HL-60/S4 treated with phorbol 12-myristate 13-acetate at 8.2 ng/mL for 4 days and 3 days (cell line): ENCODE data around the gene TSPAN18.

Experiments
- in situ Hi-C: fragments of 300-500 bp; cut with MboI; formaldehyde crosslinking; loops from 2 replicates; pipeline ENCODE4 v1.15.0; 2022; ENCODE audit warnings: low sequenced_read_pairs

The TSPAN18 gene

DNA sequence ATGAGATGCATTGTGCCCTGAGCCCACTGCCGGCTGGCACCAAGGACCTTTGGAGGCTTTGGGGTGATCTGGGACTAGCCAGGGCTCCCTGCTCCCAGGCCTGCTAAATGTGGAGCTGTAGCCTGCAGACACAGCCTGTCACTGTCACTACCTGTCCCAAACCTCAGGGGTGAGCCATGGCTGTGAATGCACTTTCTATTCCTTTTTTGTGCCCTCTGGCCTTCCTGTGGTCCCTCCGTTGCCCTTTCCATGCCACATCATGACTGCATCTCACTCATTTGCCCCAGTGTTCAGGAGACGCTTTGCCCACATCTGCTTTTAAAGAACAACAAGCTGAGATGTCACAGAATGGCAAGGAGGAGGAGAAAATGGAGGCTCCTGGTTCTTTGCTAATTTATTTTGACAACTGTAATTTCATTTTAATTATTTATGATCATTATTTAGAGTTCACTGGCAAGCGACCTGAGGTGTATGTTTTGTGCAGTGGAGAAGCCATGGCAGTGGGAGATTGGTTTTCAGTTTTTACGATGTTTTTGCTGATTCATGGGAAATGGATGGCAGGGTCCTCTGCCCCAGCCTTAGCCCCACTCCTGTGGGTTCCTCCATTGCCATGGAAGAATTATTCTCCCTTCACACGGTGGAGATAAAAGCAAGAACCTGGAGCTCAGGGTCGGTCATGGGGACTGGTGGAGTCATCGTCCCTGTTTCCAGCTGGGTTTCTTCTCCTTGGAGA lies 69.2 kb downstream of the TSPAN18 start:
- in situ Hi-C loops, result no loop called here

DNA sequence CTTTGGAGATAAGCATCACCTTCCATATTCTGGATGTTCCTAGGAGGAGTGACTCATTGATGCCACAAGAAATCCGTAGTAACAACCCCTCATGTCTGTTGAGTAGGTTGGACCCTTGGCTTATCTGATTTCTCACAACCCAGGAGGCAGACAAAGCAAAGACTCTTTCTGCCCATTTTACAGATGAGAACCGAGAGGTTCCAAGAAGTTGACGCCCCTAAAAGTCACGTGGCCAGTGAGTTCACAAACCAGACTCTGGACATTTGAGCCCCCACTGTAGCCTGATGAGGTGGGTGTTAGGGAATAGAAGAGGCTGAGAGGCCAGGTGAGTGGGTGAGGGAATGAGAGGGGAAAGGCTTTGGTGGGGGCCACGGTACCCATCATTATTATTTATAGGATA lies 70.3 kb downstream of the TSPAN18 start:
- in situ Hi-C loops, result no loop called here

DNA sequence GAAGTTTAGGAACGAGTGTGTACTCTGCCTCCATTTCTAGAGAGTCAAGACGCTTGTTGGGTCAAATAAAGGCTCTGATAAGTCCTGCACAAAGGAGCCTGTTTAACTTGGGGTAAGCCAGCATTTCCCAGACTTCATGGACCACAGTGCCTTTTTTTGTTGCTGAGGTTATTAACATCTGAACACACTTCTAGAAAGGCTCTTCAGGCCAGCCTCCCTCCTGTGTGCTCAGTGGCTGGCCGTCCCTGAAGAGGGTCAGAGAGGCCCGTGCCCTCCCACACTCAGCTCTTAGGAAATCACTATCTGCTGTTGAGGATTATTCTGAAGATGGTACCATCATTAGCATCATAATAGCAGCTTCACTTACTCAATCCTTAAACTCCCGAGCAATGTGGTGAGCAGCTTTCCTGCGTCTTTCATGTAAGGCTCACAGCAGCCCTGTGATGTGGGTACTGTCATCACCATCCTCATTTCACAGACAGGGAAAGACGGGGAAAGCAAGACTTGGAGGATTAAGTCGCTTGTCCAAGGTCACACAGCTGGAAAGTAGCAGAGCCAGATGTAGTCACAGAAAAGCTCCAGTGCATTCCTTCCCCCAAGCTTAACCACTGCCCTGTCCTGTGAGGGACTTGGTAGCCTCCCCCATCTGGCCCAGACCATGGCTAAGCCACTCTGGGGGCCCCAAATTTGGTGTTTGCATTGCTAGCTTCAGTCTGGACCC lies 71.3 kb downstream of the TSPAN18 start:
- in situ Hi-C loops, result no loop called here

DNA sequence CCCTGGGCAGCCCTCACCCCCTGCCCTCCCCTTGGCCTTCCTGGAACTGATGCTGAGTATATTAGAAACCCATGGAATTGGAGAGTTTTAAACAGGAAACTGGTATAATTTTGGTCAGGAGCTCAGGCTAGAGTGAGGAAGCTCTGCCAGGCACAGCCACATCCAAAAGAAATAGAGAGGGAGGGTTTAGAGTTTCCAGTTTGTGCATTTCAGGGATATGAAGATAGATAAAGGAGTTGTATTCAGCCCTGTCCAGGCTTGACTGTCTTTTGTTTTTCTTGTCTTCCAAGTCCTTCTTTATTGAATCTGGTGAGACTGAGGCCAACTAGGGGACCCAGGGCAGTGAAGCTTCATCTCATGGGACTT lies 71.8 kb downstream of the TSPAN18 start:
- in situ Hi-C loops, result no loop called here

DNA sequence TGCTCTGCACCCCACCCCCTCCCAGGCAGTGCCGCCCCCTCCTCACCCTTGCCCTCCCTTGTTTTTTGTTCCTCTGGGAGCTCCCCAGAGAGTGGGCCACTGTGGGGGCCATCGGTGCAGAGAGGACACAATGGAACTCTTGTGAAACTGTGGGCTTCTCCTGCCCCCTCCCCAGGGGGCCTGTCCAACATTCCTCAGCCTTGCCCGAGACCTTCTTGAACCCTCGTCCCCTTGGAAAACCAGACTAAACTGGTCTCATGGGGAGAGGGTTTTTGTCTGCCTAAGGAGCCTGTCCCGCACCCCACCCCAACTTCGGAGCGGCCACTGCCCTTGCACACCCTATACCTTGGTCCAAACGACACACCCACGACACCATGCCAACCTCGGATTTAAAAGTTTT lies 72.2 kb downstream of the TSPAN18 start:
- in situ Hi-C loops, result no loop called here

DNA sequence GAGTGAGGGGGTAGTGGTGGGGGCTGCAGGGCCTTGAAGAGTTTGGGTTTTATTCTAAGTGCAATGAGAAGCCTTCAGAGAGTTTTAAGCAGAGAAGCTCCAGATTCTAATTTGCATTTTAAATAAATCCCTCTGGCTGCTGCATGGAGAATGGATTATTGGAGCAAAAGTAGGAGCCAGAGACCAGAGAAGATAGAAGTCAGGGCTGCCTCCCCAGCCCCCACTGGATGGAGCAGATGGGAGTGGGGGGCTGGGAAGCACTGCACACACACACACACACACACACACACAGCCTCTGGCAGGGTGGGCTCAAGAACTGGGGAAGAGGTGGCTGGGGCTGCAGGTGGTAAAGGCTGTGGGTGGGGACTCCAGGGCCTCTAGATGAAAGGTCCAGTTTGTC lies 75.6 kb downstream of the TSPAN18 start:
- in situ Hi-C loops, result no loop called here

DNA sequence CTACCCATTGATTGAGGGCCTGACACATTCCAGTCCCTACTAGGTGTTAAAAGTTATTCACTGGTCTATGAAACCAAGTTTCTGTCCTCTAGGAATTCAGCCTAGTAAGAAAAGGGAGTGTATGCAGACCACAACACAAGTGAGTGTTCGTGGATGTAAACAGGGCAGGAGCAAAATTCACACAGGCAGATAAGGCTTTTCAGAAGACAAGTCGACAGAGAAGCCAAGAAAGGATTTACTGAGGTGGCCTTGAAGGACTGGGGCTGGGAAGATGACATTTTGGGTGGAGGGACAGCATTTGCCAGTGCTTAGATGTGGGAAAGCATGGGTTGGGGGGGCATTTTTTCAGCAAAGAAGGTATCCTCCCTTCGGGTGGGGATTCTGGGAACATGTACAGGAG lies 76.2 kb downstream of the TSPAN18 start:
- in situ Hi-C loops, result no loop called here

DNA sequence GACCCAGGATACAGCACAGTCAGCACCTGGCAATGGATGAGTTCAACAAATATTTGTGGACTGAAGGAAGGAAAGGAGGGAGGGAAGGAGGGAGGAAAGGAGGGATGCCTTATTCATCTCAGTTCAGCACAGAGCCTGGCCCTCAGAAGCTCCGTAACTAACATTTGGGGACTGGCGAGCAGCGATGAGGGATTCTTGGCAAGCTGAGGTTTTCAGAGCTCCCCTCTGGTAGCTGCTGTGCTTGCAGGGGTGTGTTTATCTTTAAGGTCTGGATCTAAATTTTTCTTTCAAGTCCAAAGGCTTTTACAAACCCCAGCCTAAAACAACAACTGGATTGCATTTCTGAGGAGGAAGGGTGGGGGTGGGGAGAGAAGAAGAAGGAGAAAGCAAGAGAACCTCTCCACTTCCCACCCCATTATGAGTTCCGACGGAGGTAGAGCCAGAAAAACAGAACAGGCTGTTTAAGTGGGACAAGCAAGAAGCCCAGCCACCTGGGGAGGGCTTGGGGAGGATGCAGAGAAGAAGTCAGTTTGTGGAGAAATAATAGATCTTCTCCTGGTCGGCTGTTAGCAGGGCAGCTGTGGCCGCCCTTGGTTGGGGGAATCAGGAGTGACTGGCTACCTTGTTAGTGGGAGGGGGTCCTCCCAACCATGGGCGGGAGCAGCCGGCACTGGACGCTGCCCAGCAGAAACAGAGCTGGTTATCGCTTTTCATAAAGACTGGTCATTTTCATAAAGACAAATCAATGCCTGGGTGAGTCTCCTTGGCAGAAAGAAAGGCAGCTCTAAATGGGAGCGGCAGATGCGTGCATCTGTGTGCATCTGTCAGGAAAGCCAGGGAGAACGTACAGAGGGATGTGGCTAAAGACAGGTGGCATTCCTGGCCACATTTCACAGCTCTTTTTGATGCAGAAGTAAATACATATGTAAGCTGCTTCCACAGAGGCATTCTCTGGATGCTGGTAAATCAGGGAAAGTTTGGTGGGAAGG lies 78.0 kb downstream of the TSPAN18 start:
- in situ Hi-C loops, result no loop called here

DNA sequence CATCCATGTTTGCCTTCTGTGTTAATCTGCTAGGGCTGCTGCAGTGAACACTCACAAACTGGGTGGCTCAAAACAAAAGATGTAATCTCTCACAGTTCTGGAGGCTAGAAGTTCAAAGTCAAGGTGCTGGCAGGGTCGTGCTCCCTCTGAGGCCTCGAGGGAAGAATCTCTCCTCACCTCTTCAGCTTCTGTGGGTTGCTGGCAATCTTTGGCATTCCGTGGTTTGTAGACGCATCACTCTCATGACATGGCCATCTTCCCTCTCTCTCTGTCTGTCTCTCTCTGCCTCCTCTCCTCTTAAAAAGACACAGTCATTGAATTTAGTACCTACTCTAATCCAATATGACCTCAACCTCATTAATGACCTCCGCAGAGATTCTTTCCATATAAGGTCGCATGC lies 78.8 kb downstream of the TSPAN18 start:
- in situ Hi-C loops, result no loop called here

DNA sequence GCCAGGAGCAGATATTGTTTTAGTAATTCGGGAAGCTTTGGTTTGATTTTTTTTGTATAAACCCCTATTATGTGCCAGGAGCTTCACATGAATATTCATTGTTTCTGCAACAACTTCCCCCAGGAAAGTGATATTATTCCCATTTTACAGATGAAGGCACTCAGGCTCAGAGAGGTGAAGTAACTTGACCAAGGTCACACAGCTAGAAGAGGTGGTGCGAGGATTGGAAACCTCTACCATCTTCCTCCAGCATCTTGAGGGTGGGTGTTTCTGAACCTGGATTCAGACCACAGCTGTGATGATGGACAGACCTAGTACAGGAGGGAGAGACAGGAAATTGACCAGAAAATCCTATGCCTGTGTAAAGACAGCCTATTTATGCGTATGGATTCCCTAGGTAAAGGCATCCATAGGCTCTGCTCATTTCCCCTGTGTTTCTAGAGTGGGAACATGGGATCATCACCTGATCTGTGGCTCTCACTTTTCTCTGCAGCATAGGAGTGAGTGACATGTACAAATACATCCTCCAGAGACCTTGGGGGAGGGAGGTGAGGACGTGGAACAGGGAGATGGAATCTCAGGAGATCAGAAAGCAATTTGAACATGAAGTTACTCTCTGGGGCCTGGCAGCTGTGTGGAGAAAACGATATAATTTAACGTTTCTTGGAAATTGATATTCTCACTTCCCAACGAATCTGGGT lies 81.4 kb downstream of the TSPAN18 start:
- in situ Hi-C loops, result no loop called here

DNA sequence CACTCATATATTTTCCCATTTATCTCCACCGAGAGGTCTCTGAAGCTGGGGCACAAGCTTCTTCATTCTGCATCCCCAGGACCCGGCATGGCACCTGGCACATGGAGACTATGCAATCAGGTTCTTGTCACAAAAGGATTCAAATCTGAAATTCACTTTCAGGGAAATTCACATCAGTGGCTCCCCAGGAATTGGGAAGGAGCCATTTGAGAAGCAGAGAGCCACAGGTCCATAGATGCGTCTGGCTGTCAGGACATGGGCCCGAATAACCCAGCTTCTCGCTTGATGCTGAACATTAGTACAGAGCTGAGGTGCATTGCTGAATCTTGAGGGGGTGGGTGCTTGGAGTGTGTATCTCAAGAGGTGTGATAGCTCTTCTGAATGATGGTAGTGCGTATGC lies 82.5 kb downstream of the TSPAN18 start:
- in situ Hi-C loops, result no loop called here

DNA sequence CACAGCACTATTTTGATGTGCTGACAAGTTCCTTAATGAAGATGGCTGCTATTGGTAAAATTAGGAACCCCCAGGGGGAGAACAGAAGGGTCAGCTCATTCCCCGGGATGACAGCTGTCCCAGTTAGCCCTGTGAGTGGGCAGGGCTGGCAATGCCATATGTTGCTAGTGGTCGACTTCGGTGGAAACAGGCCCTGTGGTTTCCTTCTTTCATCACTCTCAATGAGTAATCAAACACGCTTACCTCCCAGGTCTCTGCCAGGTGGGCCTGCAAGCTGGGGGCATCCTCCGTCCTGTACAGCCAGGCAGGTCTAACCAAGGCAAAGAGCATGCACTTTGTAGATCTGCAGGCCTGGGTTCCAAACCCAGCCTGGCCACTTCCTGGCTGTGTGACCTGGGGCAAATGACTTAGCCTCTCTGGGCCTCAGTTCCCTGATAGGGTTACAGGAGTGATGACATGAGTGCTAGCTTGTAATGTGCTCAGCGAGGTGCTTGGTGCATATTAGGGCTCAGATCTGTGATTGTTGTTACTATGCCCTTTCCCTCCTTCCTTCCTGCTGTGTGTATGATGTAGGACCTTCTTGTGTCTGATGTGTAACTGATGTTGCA lies 85.2 kb downstream of the TSPAN18 start:
- in situ Hi-C loops, result no loop called here

DNA sequence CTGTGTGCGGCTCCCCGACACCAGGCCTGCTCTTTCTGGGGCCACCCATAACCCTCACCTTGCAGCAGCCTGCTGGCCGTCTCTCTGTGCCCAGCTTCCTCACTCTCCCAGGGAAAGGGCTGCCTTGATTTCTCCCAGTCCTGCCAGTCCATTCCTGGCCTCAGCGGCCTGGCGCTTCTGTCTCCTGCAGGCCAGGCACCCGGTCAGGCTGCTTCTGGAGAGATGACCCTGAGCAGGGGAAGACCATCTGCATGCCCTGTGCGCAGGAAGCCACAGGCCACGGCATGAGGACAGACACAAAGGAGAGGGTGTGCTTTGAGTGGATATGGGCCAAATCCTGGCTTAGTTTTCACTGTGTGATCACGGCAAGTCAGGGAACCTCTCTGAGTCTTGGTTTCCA lies 86.2 kb downstream of the TSPAN18 start:
- in situ Hi-C loops, result no loop called here

DNA sequence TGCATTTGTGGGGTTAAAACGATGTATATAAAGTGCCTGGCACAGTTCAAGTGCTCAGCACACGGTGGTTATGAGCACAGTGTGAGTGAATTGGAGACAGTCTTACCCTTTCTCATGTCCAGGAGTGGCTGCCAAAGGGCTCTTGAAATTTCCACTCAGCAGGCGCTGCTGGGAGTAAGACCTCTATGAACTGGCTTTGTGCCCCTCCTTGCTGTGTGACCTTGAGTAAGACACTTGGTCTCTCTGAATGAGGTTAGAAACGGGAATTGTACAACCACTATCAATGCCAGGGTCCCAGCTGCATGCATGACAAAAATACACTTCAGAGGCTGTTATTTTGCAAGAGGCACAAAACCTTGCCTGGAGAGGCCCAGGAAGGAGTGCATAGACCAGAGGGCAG lies 86.6 kb downstream of the TSPAN18 start:
- in situ Hi-C loops, result no loop called here

DNA sequence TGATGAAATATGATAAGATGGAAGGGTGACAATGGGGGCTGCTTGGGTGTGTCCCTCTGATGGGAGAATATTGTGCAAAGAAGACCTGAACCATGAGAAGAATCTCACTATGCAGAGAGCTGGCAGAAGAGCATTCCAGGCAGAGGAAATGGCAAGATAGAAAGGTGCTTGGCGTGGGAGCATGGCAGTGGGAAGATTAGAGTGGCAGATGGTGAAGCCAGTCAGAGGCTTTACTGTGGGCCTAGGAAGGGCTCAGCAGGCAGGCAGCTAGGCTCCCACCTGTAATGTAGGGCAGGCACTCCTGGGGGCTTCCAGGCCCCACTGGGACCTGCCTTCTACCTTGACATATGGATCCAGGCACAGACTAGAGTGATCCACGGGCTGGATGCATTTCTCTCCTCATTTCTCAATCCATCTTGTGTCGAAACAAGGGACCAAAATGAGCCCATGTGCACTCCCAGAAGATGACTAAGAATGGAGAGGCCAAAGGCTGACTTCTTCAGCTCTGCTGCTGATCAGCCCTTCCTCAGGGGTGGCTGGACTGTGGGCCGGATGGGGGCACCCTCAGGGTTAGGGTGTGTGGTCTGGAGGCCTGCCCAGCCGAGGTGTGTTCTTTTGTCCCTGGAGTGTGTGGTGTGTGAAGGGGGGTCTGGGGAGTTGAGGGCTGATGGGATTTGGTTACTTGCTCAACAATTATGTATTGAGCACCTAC lies 88.3 kb downstream of the TSPAN18 start:
- in situ Hi-C loops, result no loop called here

DNA sequence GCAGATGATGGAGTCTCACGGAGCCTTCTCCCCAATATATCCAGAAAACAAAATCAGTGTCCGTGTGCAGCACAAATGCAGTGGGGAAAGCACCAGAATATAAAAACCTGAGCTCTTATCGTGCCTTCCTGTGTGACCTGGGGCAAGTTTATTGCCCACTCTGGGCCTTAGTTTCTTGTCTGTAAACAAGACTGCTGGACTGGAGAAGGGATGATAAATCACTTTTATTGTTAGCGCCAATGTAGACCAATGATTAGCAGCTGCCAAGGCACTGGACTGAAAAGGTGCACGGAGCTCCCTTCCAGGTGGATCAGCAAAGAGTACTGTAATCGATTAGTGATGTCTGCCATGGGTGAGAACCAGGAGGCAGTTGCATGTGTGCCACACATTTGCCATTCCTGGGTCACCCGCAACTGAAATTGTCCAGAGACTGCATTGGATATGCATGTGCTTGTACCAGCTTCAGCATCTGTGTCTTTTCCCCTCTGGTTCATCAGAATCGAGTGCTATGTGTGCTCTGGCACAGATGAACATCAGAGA lies 89.2 kb downstream of the TSPAN18 start:
- in situ Hi-C loops, result no loop called here

DNA sequence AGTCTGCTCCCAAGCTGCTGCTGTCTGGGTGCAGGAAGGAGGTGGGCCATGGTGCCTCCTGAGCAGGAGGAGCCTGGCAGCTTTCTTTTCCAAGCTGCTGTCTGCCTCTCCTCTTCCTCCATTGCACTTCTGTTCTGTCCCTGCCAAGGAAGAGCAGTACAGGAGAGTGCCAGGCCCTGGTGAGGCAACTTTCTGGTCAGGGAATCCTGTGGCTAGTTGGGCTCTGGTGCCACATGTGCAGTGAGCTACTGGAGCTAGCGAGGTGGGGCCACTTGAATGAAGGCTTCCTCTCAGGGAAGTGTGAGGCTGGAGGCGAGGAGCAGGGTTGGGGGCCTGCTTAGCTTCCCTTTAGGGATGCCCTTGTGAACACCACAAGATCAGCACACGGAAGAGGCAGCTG lies 90.0 kb downstream of the TSPAN18 start:
- in situ Hi-C loops, result no loop called here

DNA sequence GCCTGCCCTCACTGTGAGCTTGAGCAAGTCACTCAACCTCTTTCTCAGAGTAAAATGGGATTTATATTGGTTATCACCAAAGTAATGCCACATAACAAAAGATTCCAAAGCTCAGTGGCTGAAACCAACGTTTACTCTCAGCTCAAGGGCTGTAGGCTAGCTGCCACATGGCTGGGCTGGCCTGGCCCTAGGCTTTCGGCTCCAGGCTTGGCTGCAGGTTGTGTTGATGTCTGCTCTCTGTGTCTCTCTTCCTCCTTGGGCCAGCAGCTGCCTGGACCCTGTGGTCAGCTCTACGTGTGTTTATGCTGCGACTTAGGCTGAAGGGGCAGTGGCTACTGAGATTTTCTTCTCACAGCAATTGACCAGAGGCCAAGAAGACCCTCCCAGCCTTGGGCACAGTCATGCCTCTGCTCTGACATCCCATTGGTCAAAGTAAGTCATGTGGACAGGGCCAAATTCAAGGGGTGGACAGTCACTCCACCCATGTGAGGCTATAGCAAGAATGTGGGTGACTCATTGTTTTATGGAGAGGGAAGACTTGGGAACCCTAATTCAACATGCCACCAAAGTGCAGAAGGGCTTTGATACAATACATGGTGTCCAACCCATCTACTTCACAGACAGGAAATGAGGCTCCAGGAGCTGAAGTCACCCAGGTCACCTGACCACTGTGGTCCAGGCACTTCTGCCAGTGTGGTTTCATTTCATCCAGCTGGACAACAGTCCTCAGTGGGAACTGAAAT lies 90.6 kb downstream of the TSPAN18 start:
- in situ Hi-C loops, result no loop called here

DNA sequence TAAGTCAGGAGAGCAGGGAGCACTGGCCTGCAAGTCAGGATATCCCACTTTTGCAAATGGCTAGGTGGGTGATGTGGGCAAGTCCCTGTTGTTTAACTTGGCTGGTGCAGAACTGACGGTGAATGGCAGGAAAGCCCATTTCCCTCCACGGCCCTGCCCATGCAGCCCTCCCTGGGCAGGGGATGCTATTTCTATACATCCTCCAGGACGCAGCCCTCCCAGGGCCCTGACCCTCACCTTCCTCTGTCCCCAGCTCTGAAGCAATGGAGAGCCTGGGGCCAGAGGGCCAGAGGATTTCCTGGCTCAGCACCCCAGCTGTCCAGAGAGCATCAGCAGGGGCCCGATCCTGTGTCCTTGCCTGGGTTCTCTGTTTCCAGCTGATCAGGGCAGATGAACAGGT lies 91.3 kb downstream of the TSPAN18 start:
- in situ Hi-C loops, result no loop called here
